Endothelial cell of umbilical vein (primary cell): ENCODE results near the gene DBNDD2. TPM values are rescaled to one million over a fixed set of nuclear protein-coding genes. Genes with fewer than 3 reads are reported as not detected.

Experiments used
- BruUV-seq: library from RNA; stranded (reverse); fragments of 400-500 nt; replicated peaks from 2 replicates; lab custom pipeline; 2021; lab: Mats Ljungman, UMichigan
- CTCF ChIA-PET: fragments of 300-600, 350-600 bp; sonication (Branson Sonifier 250); formaldehyde crosslinking; loops from one replicate; lab custom pipeline; 2021; ENCODE audit warnings: antibody characterized with exemption, inconsistent platforms; lab: Charles Lee
- POLR2A ChIA-PET: fragments of 300-600, 350-600 bp; sonication (Branson Sonifier 250); formaldehyde crosslinking; loops from one replicate; lab custom pipeline; 2021; ENCODE audit warnings: antibody characterized with exemption, inconsistent platforms; lab: Charles Lee
- DNase-seq: peaks from one replicate; pipeline ENCODE4 v3.0.0-alpha.2; 2011; ENCODE audit warnings: low read depth, low spot score
- FAIRE-seq: peaks from 2 replicates; lab custom pipeline; 2011; peaks lifted over from hg19 to GRCh38; lab: Jason Lieb, UNC
- H2AFZ ChIP-seq: 2 replicates; pipeline ENCODE4 v1.6.0; 2012; ENCODE audit warnings: low read depth, low read length, control low read depth, inconsistent platforms
- H3K27ac ChIP-seq: 2 replicates; pipeline ENCODE4 v1.5.1; 2011; ENCODE audit warnings: low read depth, mild to moderate bottlenecking, control low read depth, low read length, moderate library complexity; ENCODE audit not compliant: insufficient read depth
- H3K27me3 ChIP-seq, 2 experiments: 2 replicates each; pipeline versions ENCODE4 v1.6.0 to v1.6.1; 2011; ENCODE audit warnings: low read length in 2 of 2, mixed read lengths in 1 of 2; ENCODE audit not compliant: control insufficient read depth in 2 of 2, insufficient read depth in 2 of 2
- H3K36me3 ChIP-seq, 2 experiments: 2 replicates in 1 of 2; 3 replicates in 1 of 2; pipeline ENCODE4 v1.5.1; 2011; ENCODE audit warnings: low read length in 2 of 2, mild to moderate bottlenecking in 1 of 2, moderate library complexity in 1 of 2; ENCODE audit not compliant: control insufficient read depth in 2 of 2, insufficient read depth in 2 of 2; ENCODE audit errors: extremely low read depth in 1 of 2
- H3K4me1 ChIP-seq: 3 replicates; pipeline ENCODE4 v1.5.1; 2011; ENCODE audit warnings: mild to moderate bottlenecking, low read length; ENCODE audit not compliant: control insufficient read depth, insufficient read depth; ENCODE audit errors: extremely low read depth
- H3K4me2 ChIP-seq: 2 replicates; pipeline ENCODE4 v1.6.1; 2011; ENCODE audit warnings: low read length, control low read depth, mixed read lengths; ENCODE audit not compliant: insufficient read depth
- H3K4me3 ChIP-seq, 3 experiments: fragments of 200-600 bp in 1 of 3; sonication (generic), shearing (Covaris generic) in 1 of 3; replicated peaks in 1 of 3; 2 replicates each; pipeline ENCODE4 v1.5.1; 2011 to 2016; ENCODE audit warnings: control low read depth in 3 of 3, low read length in 3 of 3, mild to moderate bottlenecking in 2 of 3, inconsistent platforms in 1 of 3, low read depth in 1 of 3, moderate library complexity in 1 of 3; ENCODE audit not compliant: insufficient read depth in 1 of 3
- H3K79me2 ChIP-seq: 2 replicates; pipeline ENCODE4 v1.6.0; 2012; ENCODE audit warnings: low read length, inconsistent platforms; ENCODE audit not compliant: control insufficient read depth, insufficient read depth
- H3K9ac ChIP-seq: replicated peaks from 2 replicates; pipeline ENCODE3; 2011; ENCODE audit warnings: low read length, control low read depth; ENCODE audit not compliant: insufficient read depth; ENCODE audit errors: extremely low read depth
- H3K9me1 ChIP-seq: replicated peaks from 3 replicates; pipeline ENCODE4 v1.6.0; 2011; ENCODE audit warnings: mild to moderate bottlenecking, low read length; ENCODE audit not compliant: control insufficient read depth, insufficient read depth; ENCODE audit errors: extremely low read depth
- H3K9me3 ChIP-seq: replicated peaks from 2 replicates; pipeline ENCODE4 v1.5.1; 2012; ENCODE audit warnings: low read length, inconsistent platforms; ENCODE audit not compliant: control insufficient read depth, insufficient read depth
- H4K20me1 ChIP-seq: replicated peaks from 2 replicates; pipeline ENCODE3; 2011; ENCODE audit warnings: mild to moderate bottlenecking, low read length; ENCODE audit not compliant: control insufficient read depth, insufficient read depth; ENCODE audit errors: extremely low read depth
- CTCF ChIP-seq, 2 donors: IDR thresholded peaks; 1 replicate in 1 of 2; 2 replicates in 1 of 2; pipeline ENCODE4 v1.5.1; 2011; ENCODE audit warnings: low read length in 2 of 2, mild to moderate bottlenecking in 2 of 2, moderate library complexity in 2 of 2, control low read depth in 1 of 2, inconsistent platforms in 1 of 2, low read depth in 1 of 2; ENCODE audit not compliant: insufficient read depth in 1 of 2; ENCODE audit errors: extremely low read depth in 1 of 2
- EZH2 ChIP-seq: IDR thresholded peaks from 2 replicates; pipeline ENCODE4 v1.6.1; 2012; ENCODE audit warnings: borderline replicate concordance, low read depth, mild to moderate bottlenecking, moderate library complexity, low read length, inconsistent platforms; ENCODE audit not compliant: severe bottlenecking
- FOS ChIP-seq: IDR thresholded peaks from 2 replicates; pipeline ENCODE4 v1.6.1; 2011; ENCODE audit warnings: mild to moderate bottlenecking, low read length, moderate library complexity, borderline replicate concordance; ENCODE audit not compliant: insufficient read depth
- JUN ChIP-seq: IDR thresholded peaks from 2 replicates; pipeline ENCODE4 v1.6.1; 2011; ENCODE audit warnings: borderline replicate concordance, low read depth; ENCODE audit not compliant: insufficient read length, insufficient read depth
- MAX ChIP-seq: IDR thresholded peaks from 2 replicates; pipeline ENCODE4 v1.6.1; 2011; ENCODE audit not compliant: insufficient read depth, insufficient read length
- MYC ChIP-seq: IDR thresholded peaks from one replicate; pipeline ENCODE4 v1.6.1; 2011; ENCODE audit warnings: mild to moderate bottlenecking, low read depth, low read length
- POLR2A ChIP-seq: IDR thresholded peaks from 2 replicates; pipeline ENCODE4 v1.6.1; 2012; ENCODE audit warnings: low read depth, mild to moderate bottlenecking, control low read depth, low read length
- POLR2AphosphoS5 ChIP-seq: IDR thresholded peaks from 2 replicates; pipeline ENCODE4 v1.6.1; 2012; ENCODE audit warnings: low read depth, mild to moderate bottlenecking, control low read depth, low read length, moderate library complexity; ENCODE audit not compliant: insufficient read depth
- dilution Hi-C: fragments of 300-500 bp; cut with MboI; formaldehyde crosslinking; loops from one replicate; pipeline ENCODE4 v1.15.0; 2019; ENCODE audit warnings: low sequenced_read_pairs; ENCODE audit not compliant: extremely low pct_ligation_motif_present
- intact Hi-C: fragments of 100-400 bp; cut with micrococcal nuclease; formaldehyde crosslinking; loops from one replicate; pipeline ENCODE4 v1.10.0; 2022
- polyA plus RNA-seq, 4 experiments: library from polyadenylated mRNA; depleted of rRNA in 3 of 4; stranded (reverse) in 3 of 4; unstranded in 1 of 4; fragments of >200 nt; gene quantifications; 2 replicates each; pipeline versions ENCODE4 v1.2.1 to v1.2.3, GENCODE V29; 2011 to 2012; ENCODE audit warnings: missing spikeins in 1 of 4
- total RNA-seq: library from RNA; stranded (reverse); gene quantifications from 2 replicates; pipeline ENCODE4 v1.2.3, GENCODE V29; 2021

The DBNDD2 gene
- total and polyA plus RNA-seq, 2 donors (not counting 3 experiments of a cell fraction or from before 2014, with no cell fraction given) = 15.6 to 27.9 TPM

GRCh38 chr20:45445805-45446562 lies 37.9 kb downstream of the DBNDD2 start:
- no peak for DNase-seq
- ChIA-PET POLR2A (no interaction called here), CTCF (interaction anchor here (0.9 to 2.0 kb wide), 12 partner anchors 9 to 325 kb away, joined by 3 to 9 read pairs (median 4); partner anchors contain the start of gene SYS1)
- Histone ChIP-seq H3K27me3 (peaks cover 5 to 8% of the 10 kb centered on the region in 2 experiments), H3K9me1 (no peaks in the 10 kb centered on the region), H2AFZ (no peak overlapping the region), H3K4me2 (no peak overlapping the region), H3K79me2 (no peaks in the 10 kb centered on the region), H3K27ac (no peak overlapping the region), H3K4me1 (no peaks in the 10 kb centered on the region), H3K9ac (no peak overlapping the region), H3K36me3 (no peaks in the 10 kb centered on the region), H4K20me1 (no peaks in the 10 kb centered on the region), H3K4me3 (no peak overlapping the region), H3K9me3 (no peaks in the 10 kb centered on the region)
- BruUV-seq = no TSS peak
- intact Hi-C loops (no loop called here), dilution Hi-C loops (no loop called here)
- no peak for TF ChIP-seq POLR2A
- TF ChIP-seq CTCF (IDR thresholded peaks at IDR 0.05; ENCODE audit: extremely low read depth in 1 of 2, insufficient read depth in 1 of 2, low read depth in 1 of 2, low read length in 2 of 2) = peak; percentile 53 to 65
- FAIRE-seq = peak; percentile 50

- no peaks in the 10 kb centered on the region for H3K36me3 ChIP-seq
- no peaks in the 10 kb centered on the region for H3K9me1 ChIP-seq
- no peak overlapping the region for H3K9ac ChIP-seq
- H2AFZ ChIP-seq = no peak overlapping the region
- no peak for DNase-seq
- no peak overlapping the region for H3K4me3 ChIP-seq
- H3K79me2 ChIP-seq = no peaks in the 10 kb centered on the region
- no peak overlapping the region for H3K27ac ChIP-seq
- TF ChIP-seq JUN = no peak
- TF ChIP-seq POLR2A = no peak
- TF ChIP-seq POLR2AphosphoS5 = no peak
- TF ChIP-seq MAX = no peak
- no peak for TF ChIP-seq MYC
- TF ChIP-seq FOS = no peak
- TF ChIP-seq EZH2 = no peak
- TF ChIP-seq CTCF (IDR thresholded peaks at IDR 0.05; ENCODE audit: extremely low read depth in 1 of 2, insufficient read depth in 1 of 2, low read depth in 1 of 2, low read length in 2 of 2) = no peak
- H3K9me3 ChIP-seq = no peaks in the 10 kb centered on the region
- FAIRE-seq = no peak
- no peaks in the 10 kb centered on the region for H3K4me1 ChIP-seq
- BruUV-seq = no TSS peak
- H3K27me3 ChIP-seq = peaks cover 5 to 8% of the 10 kb centered on the region in 2 experiments
- CTCF ChIA-PET = interaction anchor here (1.9 to 8.5 kb wide), 4 partner anchors 17 to 323 kb away, joined by 5 to 88 read pairs (median 30); no protein-coding TSS in a partner anchor
- POLR2A ChIA-PET = no interaction called here
- intact Hi-C loops (no loop called here), dilution Hi-C loops (no loop called here)
- H4K20me1 ChIP-seq = no peaks in the 10 kb centered on the region
- no peak overlapping the region for H3K4me2 ChIP-seq
These were observed 40.2 kb downstream of the DBNDD2 start for GRCh38 chr20:45448270-45448669.
